Measurements from ENCODE around the gene MAG.

DNA sequence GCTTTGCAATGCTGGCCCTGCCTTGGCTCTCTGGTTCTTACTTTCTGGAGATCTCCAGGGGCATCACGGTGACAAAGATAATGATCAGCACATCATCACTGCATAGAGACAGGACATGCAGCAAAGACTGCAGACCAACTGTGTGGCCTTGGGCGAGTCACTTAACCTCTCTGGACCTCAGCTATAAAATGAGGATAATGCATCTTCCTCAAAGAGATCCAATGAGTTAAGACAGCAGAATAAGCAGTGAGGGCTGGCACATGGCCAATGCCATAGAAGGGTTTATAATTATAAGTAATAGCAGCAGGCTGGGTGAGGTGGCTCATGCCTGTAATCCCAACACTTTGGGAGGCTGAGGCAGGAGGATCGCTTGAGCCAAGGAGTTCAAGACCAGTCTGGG, 2.4 kb downstream of the MAG start:
- TF ChIP-seq POLR2AphosphoS5 (IDR thresholded peaks at IDR 0.05; ENCODE audit: low read depth, low read length), result no peak
- no peak for TF ChIP-seq POLR2A (IDR thresholded peaks at IDR 0.05; ENCODE audit: borderline replicate concordance, extremely low read depth, insufficient read depth, insufficient read length)
- TF ChIP-seq YY1 (IDR thresholded peaks at IDR 0.05; ENCODE audit: extremely low read depth, insufficient replicate concordance, low read depth, low read length), result no peak
- TF ChIP-seq RAD21 (IDR thresholded peaks at IDR 0.05; ENCODE audit: low read depth), result no peak

All from HCT116 (cell line).